Astrocyte (in vitro differentiated cells and primary cell): ENCODE results near the gene PRKAR1A.

ENCODE experiments used
- CTCF ChIP-seq: IDR thresholded peaks from 2 replicates; pipeline ENCODE4 v1.5.1; 2011; ENCODE audit warnings: low read depth, mild to moderate bottlenecking, inconsistent platforms, low read length, moderate library complexity; ENCODE audit not compliant: insufficient read depth
- EZH2 ChIP-seq: IDR thresholded peaks from 2 replicates; pipeline ENCODE4 v1.6.1; 2012; ENCODE audit warnings: mild to moderate bottlenecking, low read length, inconsistent platforms; ENCODE audit not compliant: insufficient read depth

- TF ChIP-seq CTCF (no peak), EZH2 (no peak)
Measured at GRCh38 chr17:68539548-68540467, 27.6 kb downstream of the PRKAR1A start.
